ENCODE data around the gene SUMF2. TPM values are rescaled to one million over a fixed set of nuclear protein-coding genes. Genes with fewer than 3 reads are reported as not detected.
A peak's percentile ranks its signal among the peaks of the same experiment; 100 is the strongest.
"Not testable (repeated sequence)": the region's sequence is repeated elsewhere in the genome, so short reads cannot be mapped to it uniquely, and the experiment has no call there.

Gene SUMF2
- total and polyA plus RNA-seq, 8 donors: 40.8 to 339 (median 103) TPM

GRCh38 chr7:56053993-56054392 is 10.1 kb upstream of the SUMF2 start:
- H3K36me3 ChIP-seq: peaks cover 49 to 62% (median 62%) of the 10 kb centered on the region in 4 donors
- TF ChIP-seq POLR2A (IDR thresholded peaks at IDR 0.05): no peak
- TF ChIP-seq POLR2AphosphoS5 (IDR thresholded peaks at IDR 0.05): no peak
- H3K9me3 ChIP-seq: no peaks in the 10 kb centered on the region
- peaks cover 21 to 56% (median 37%) of the 10 kb centered on the region in 4 donors for H3K4me1 ChIP-seq
- intact Hi-C loops (cut with DNase I; ENCODE audit: low total_unique reads): no loop called here
- no peak overlapping the region for H3K4me3 ChIP-seq
- H3K27me3 ChIP-seq: no peaks in the 10 kb centered on the region
- DNase-seq: no peak
- WGBS, 5 donors: 61 to 72% (median 67%) methylated on average over 2 of the region's 2 CpGs
- H3K27ac ChIP-seq: no peak overlapping the region

GRCh38 chr7:56062382-56062781 is 1.7 kb upstream of the SUMF2 start:
- intact Hi-C loops (cut with DNase I; ENCODE audit: low total_unique reads): no loop called here
- WGBS, 5 donors: 18 to 54% (median 32%) methylated on average over 2 of the region's 2 CpGs
- peaks cover 24 to 62% (median 61%) of the 10 kb centered on the region in 4 donors for H3K36me3 ChIP-seq

GRCh38 chr7:56063500-56063881 is 595 bp upstream of the SUMF2 start:
- intact Hi-C loops (cut with DNase I; ENCODE audit: low total_unique reads): no loop called here
- H3K36me3 ChIP-seq: peaks cover 13 to 57% (median 54%) of the 10 kb centered on the region in 4 donors
- no peaks in the 10 kb centered on the region for H3K9me3 ChIP-seq
- 58 to 64% (median 60%) methylated on average over 7 of the region's 7 CpGs for WGBS, 5 donors
- H3K4me3 ChIP-seq: peak overlapping the region; percentile 55 to 94 (median 81)
- no peaks in the 10 kb centered on the region for H3K27me3 ChIP-seq
- peak overlapping the region; percentile 84 to 98 (median 96) for H3K27ac ChIP-seq
- peaks cover 17 to 52% (median 36%) of the 10 kb centered on the region in 4 donors for H3K4me1 ChIP-seq
- DNase-seq: no peak
- TF ChIP-seq POLR2A (IDR thresholded peaks at IDR 0.05) (no peak), EP300 (IDR thresholded peaks at IDR 0.05) (no peak), POLR2AphosphoS5 (IDR thresholded peaks at IDR 0.05) (no peak), CTCF (IDR thresholded peaks at IDR 0.05) (no peak)

More at GRCh38 chr7:56062382-56062781, 1.7 kb upstream of the SUMF2 start:
- Histone ChIP-seq H3K27ac (peak overlapping the region in 4 of 5 donors; percentile 36 to 98 (median 96)), H3K4me1 (peaks cover 17 to 52% (median 36%) of the 10 kb centered on the region in 4 donors), H3K27me3 (no peaks in the 10 kb centered on the region), H3K9me3 (no peaks in the 10 kb centered on the region), H3K4me3 (no peak overlapping the region)
- TF ChIP-seq POLR2AphosphoS5 (IDR thresholded peaks at IDR 0.05): no peak
- TF ChIP-seq CTCF (IDR thresholded peaks at IDR 0.05): no peak
- TF ChIP-seq EP300 (IDR thresholded peaks at IDR 0.05): no peak
- TF ChIP-seq POLR2A (IDR thresholded peaks at IDR 0.05): no peak
- no peak for DNase-seq

- Histone ChIP-seq H3K4me1 (peaks cover 12 to 39% (median 27%) of the 10 kb centered on the region in 4 donors), H3K36me3 (peaks cover 18 to 60% (median 55%) of the 10 kb centered on the region in 4 donors)
- 92 to 99% (median 96%) methylated on average over 13 of the region's 13 CpGs for WGBS, 5 donors
- H3K27ac ChIP-seq; H3K27me3 ChIP-seq; intact Hi-C loops (cut with DNase I; ENCODE audit: low total_unique reads); DNase-seq; H3K9me3 ChIP-seq; H3K4me3 ChIP-seq: not testable (repeated sequence)
These were observed 2.3 kb downstream of the SUMF2 start for GRCh38 chr7:56066376-56066775.

GRCh38 chr7:56074371-56074791 is 10.3 kb downstream of the SUMF2 start:
- H3K4me1 ChIP-seq: peaks cover 13 to 20% (median 17%) of the 10 kb centered on the region in 4 donors
- WGBS, 5 donors: 8 to 19% (median 14%) methylated on average over 19 of the region's 19 CpGs
- no peaks in the 10 kb centered on the region for H3K27me3 ChIP-seq
- intact Hi-C loops (cut with DNase I; ENCODE audit: low total_unique reads): loop anchor here (5.0 kb wide), 1 partner anchor 72 kb away; no protein-coding TSS in a partner anchor
- TF ChIP-seq CTCF (IDR thresholded peaks at IDR 0.05) (peak in 5 of 7 experiments; percentile 81 to 98 (median 93)), EP300 (IDR thresholded peaks at IDR 0.05) (no peak), POLR2A (IDR thresholded peaks at IDR 0.05) (no peak), POLR2AphosphoS5 (IDR thresholded peaks at IDR 0.05) (peak; percentile 10 to 85 (median 42))
- H3K9me3 ChIP-seq: no peaks in the 10 kb centered on the region
- peaks cover 23 to 73% (median 60%) of the 10 kb centered on the region in 4 donors for H3K36me3 ChIP-seq
- no peak overlapping the region for H3K4me3 ChIP-seq
- DNase-seq: peak; percentile 93 to 97
- peak overlapping the region in 4 of 5 donors; percentile 41 to 77 (median 46) for H3K27ac ChIP-seq
